Peyer's patch (tissue), 4 donors: ENCODE data around the gene BIRC7. TPM values are rescaled to one million over a fixed set of nuclear protein-coding genes. Genes with fewer than 3 reads are reported as not detected.

ENCODE experiments used
- DNase-seq, 3 donors: peaks; one replicate each; pipeline ENCODE4 v3.0.0-alpha.2; 2017 to 2019
- H3K27ac ChIP-seq, 4 donors: fragments of 200-600 bp; sonication (generic); one replicate each; pipeline ENCODE4 v1.5.1; 2016 to 2019
- H3K27me3 ChIP-seq, 2 donors: fragments of 200-600 bp; sonication (generic); one replicate each; pipeline ENCODE4 v1.5.1; 2019
- H3K36me3 ChIP-seq, 3 donors: fragments of 200-600 bp; sonication (generic); one replicate each; pipeline ENCODE4 v1.5.1; 2016 to 2019
- H3K4me1 ChIP-seq, 4 donors: fragments of 200-600 bp; sonication (generic); one replicate each; pipeline ENCODE4 v1.5.1; 2016 to 2019
- H3K4me3 ChIP-seq, 4 donors: fragments of 200-600 bp; sonication (generic); 1 replicate in 3 of 4; 2 replicates in 1 of 4; pipeline ENCODE4 v1.5.1; 2016 to 2019; ENCODE audit warnings: mild to moderate bottlenecking in 1 of 4
- H3K9me3 ChIP-seq, 4 donors: fragments of 200-600 bp; sonication (generic); one replicate each; pipeline ENCODE4 v1.5.1; 2016 to 2019; ENCODE audit warnings: mild to moderate bottlenecking in 1 of 4
- POLR2A ChIP-seq, 2 donors: fragments of 450-650 bp; IDR thresholded peaks; one replicate each; pipeline ENCODE4 v1.5.1; 2017; ENCODE audit warnings: antibody characterized with exemption in 2 of 2, mild to moderate bottlenecking in 2 of 2, moderate library complexity in 2 of 2
- small RNA-seq, 2 donors: library from RNA; depleted of rRNA; stranded (forward); fragments of <200 nt; gene quantifications; one replicate each; pipeline ENCODE3, GENCODE V24; 2016
- total RNA-seq, 4 donors: library from RNA; depleted of rRNA; stranded (reverse); fragments of >200 nt; gene quantifications; one replicate each; pipeline ENCODE4 v1.1.0, GENCODE V29; 2016
- TF ChIP-seq, protein P1 (sequence below), 6 experiments: fragments of 450-650 bp in 4 of 6; fragments of 200-600 bp in 2 of 6; sonication (generic) in 1 of 6; IDR thresholded peaks; one replicate each; pipeline ENCODE4 v1.5.1; 2017 to 2019; ENCODE audit warnings: antibody characterized with exemption in 6 of 6, mild to moderate bottlenecking in 3 of 6, moderate library complexity in 1 of 6

Gene BIRC7
- total RNA-seq, 4 donors from 2014 or later, result not detected

- no peak for DNase-seq
- TF ChIP-seq POLR2A (IDR thresholded peaks at IDR 0.05), result no peak
- TF ChIP-seq, protein P1, sequence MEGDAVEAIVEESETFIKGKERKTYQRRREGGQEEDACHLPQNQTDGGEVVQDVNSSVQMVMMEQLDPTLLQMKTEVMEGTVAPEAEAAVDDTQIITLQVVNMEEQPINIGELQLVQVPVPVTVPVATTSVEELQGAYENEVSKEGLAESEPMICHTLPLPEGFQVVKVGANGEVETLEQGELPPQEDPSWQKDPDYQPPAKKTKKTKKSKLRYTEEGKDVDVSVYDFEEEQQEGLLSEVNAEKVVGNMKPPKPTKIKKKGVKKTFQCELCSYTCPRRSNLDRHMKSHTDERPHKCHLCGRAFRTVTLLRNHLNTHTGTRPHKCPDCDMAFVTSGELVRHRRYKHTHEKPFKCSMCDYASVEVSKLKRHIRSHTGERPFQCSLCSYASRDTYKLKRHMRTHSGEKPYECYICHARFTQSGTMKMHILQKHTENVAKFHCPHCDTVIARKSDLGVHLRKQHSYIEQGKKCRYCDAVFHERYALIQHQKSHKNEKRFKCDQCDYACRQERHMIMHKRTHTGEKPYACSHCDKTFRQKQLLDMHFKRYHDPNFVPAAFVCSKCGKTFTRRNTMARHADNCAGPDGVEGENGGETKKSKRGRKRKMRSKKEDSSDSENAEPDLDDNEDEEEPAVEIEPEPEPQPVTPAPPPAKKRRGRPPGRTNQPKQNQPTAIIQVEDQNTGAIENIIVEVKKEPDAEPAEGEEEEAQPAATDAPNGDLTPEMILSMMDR (IDR thresholded peaks at IDR 0.05), result no peak
- H3K36me3 ChIP-seq, result peaks cover 0 to 37% (median 0%) of the 10 kb centered on the region in 3 donors
- H3K9me3 ChIP-seq, result no peaks in the 10 kb centered on the region
- H3K4me1 ChIP-seq, result peaks cover 0 to 4% (median 0%) of the 10 kb centered on the region in 4 donors
- no peak overlapping the region for H3K27ac ChIP-seq
- H3K27me3 ChIP-seq, result no peaks in the 10 kb centered on the region
- H3K4me3 ChIP-seq, result no peak overlapping the region
Measured at GRCh38 chr20:63289311-63290135, 53.8 kb downstream of the BIRC7 start.

Small RNA genes within 50 kb of the gene (small RNA-seq; reads per million reads assigned to genes)
- 0 reads per million in 2 donors for gene MIR3196
- 0 to 1.3 reads per million in 2 donors for gene MIR4326

Other genes with a start within 250 kb of the BIRC7 start
- not detected for gene BHLHE23, start 228.9 kb upstream of the BIRC7 start, total RNA-seq
- 10 to 100 TPM; 25.7 to 30.5 (median 28.3) TPM for gene YTHDF1, start 19.8 kb upstream of the BIRC7 start, total RNA-seq
- gene NKAIN4, start 18.6 kb downstream of the BIRC7 start, total RNA-seq, result not detected
- gene ARFGAP1, start 36.9 kb downstream of the BIRC7 start, total RNA-seq, result 100 to 1,000 TPM in 1 of 4 donors, 10 to 100 TPM in 3; 66.6 to 149 (median 89.8) TPM
- not detected for gene COL20A1, start 57.3 kb downstream of the BIRC7 start, total RNA-seq
- gene CHRNA4, start 125.4 kb downstream of the BIRC7 start, total RNA-seq, result not detected
- not detected for gene KCNQ2, start 236.8 kb downstream of the BIRC7 start, total RNA-seq